Nephron (organoid): Measurements from ENCODE around the gene ELMO1.
A peak's percentile ranks its signal among the peaks of the same experiment; 100 is the strongest.

Experiments used
- H3K27ac Mint-ChIP-seq, 3 experiments: 2 replicates each; pipeline ENCODE4 v1.8.0; 2020; ENCODE audit warnings: mixed read lengths in 3 of 3, mild to moderate bottlenecking in 2 of 3, moderate library complexity in 1 of 3
- H3K27me3 Mint-ChIP-seq: 2 replicates; pipeline ENCODE4 v1.8.0; 2021; ENCODE audit warnings: low read depth, mild to moderate bottlenecking, moderate library complexity, mixed read lengths
- H3K36me3 Mint-ChIP-seq: 2 replicates; pipeline ENCODE4 v1.8.0; 2020; ENCODE audit warnings: low read depth, mixed read lengths
- H3K4me1 Mint-ChIP-seq: 2 replicates; pipeline ENCODE4 v1.8.0; 2020; ENCODE audit warnings: mixed read lengths
- H3K4me3 Mint-ChIP-seq, 3 experiments: 2 replicates each; pipeline ENCODE4 v1.8.0; 2020; ENCODE audit warnings: mild to moderate bottlenecking in 3 of 3, mixed read lengths in 3 of 3, moderate library complexity in 2 of 3
- H3K9me3 Mint-ChIP-seq: 2 replicates; pipeline ENCODE4 v1.8.0; 2020; ENCODE audit warnings: mixed read lengths
- CTCF ChIP-seq, 3 experiments: fragments of 200-600 bp; sonication (generic); IDR thresholded peaks; one replicate each; pipeline ENCODE4 v1.5.0; 2021; ENCODE audit warnings: antibody characterized with exemption in 3 of 3; ENCODE audit not compliant: unreplicated experiment in 3 of 3

Gene ELMO1

GRCh38 chr7:37480041-37481031 is 31.7 kb upstream of the ELMO1 start:
- Mint-ChIP-seq H3K4me3 (no peak overlapping the region), H3K27ac (no peak overlapping the region)

GRCh38 chr7:37476881-37477450 is 28.3 kb upstream of the ELMO1 start:
- Mint-ChIP-seq H3K4me3 (no peak overlapping the region), H3K36me3 (no peaks in the 10 kb centered on the region), H3K27ac (peak overlapping the region in 2 of 3 experiments; percentile 20 to 27), H3K27me3 (no peaks in the 10 kb centered on the region), H3K9me3 (no peaks in the 10 kb centered on the region), H3K4me1 (peaks cover 19% of the 10 kb centered on the region)
- TF ChIP-seq CTCF (IDR thresholded peaks at IDR 0.05; ENCODE audit: unreplicated experiment in 3 of 3), result no peak

More at GRCh38 chr7:37480041-37481031, 31.7 kb upstream of the ELMO1 start:
- no peak for TF ChIP-seq CTCF (IDR thresholded peaks at IDR 0.05; ENCODE audit: unreplicated experiment in 3 of 3)
- Mint-ChIP-seq H3K27me3 (peaks cover 4% of the 10 kb centered on the region), H3K36me3 (no peaks in the 10 kb centered on the region), H3K9me3 (no peaks in the 10 kb centered on the region), H3K4me1 (peaks cover 25% of the 10 kb centered on the region)

GRCh38 chr7:37476428-37476827 is 27.8 kb upstream of the ELMO1 start:
- Mint-ChIP-seq H3K27ac (peak overlapping the region in 2 of 3 experiments; percentile 20 to 27), H3K36me3 (no peaks in the 10 kb centered on the region), H3K4me1 (peaks cover 18% of the 10 kb centered on the region), H3K9me3 (no peaks in the 10 kb centered on the region), H3K4me3 (no peak overlapping the region), H3K27me3 (no peaks in the 10 kb centered on the region)
- no peak for TF ChIP-seq CTCF (IDR thresholded peaks at IDR 0.05; ENCODE audit: unreplicated experiment in 3 of 3)

- H3K27ac Mint-ChIP-seq, result no peak overlapping the region
- H3K9me3 Mint-ChIP-seq, result no peaks in the 10 kb centered on the region
- no peak overlapping the region for H3K4me3 Mint-ChIP-seq
- H3K4me1 Mint-ChIP-seq, result peaks cover 15% of the 10 kb centered on the region
- no peak for TF ChIP-seq CTCF (IDR thresholded peaks at IDR 0.05; ENCODE audit: unreplicated experiment in 3 of 3)
- H3K36me3 Mint-ChIP-seq, result no peaks in the 10 kb centered on the region
- H3K27me3 Mint-ChIP-seq, result peaks cover 4% of the 10 kb centered on the region
Observed at GRCh38 chr7:37475646-37476045, 27.0 kb upstream of the ELMO1 start.

- H3K27me3 Mint-ChIP-seq, result peaks cover 8% of the 10 kb centered on the region
- no peak for TF ChIP-seq CTCF (IDR thresholded peaks at IDR 0.05; ENCODE audit: unreplicated experiment in 3 of 3)
- H3K36me3 Mint-ChIP-seq, result no peaks in the 10 kb centered on the region
- H3K4me1 Mint-ChIP-seq, result peaks cover 2% of the 10 kb centered on the region
- no peak overlapping the region for H3K27ac Mint-ChIP-seq
- H3K4me3 Mint-ChIP-seq, result no peak overlapping the region
- H3K9me3 Mint-ChIP-seq, result no peaks in the 10 kb centered on the region
Observed at GRCh38 chr7:37471619-37472018, 23.0 kb upstream of the ELMO1 start.
